ENCODE data around the gene SP7.

SP7 gene

GRCh38 chr12:53313996-53314395 is 22.2 kb downstream of the SP7 start:
- Histone ChIP-seq H4K20me1 (ENCODE audit: insufficient read depth, low read length, poor library complexity, severe bottlenecking) (no peaks in the 10 kb centered on the region), H3F3A (ENCODE audit: low read depth) (no peaks in the 10 kb centered on the region), H3K4me2 (ENCODE audit: low read depth, low read length, poor library complexity, severe bottlenecking) (no peak overlapping the region), H3K9ac (ENCODE audit: low read depth, low read length, poor library complexity, severe bottlenecking) (no peak overlapping the region), H3K79me2 (ENCODE audit: insufficient read depth, low read length) (no peaks in the 10 kb centered on the region; the same call in 1 of the 2 replicates), H2AFZ (ENCODE audit: low read length) (no peak overlapping the region), H3K9me3 (ENCODE audit: insufficient read depth, low read depth, low read length) (no peaks in the 10 kb centered on the region), H3K4me3 (ENCODE audit: low read length, poor library complexity, severe bottlenecking) (no peak overlapping the region), H3K4me1 (ENCODE audit: insufficient read depth, low read length, poor library complexity, severe bottlenecking) (no peaks in the 10 kb centered on the region), H3K27me3 (ENCODE audit: insufficient read depth, low read length, poor library complexity, severe bottlenecking) (no peaks in the 10 kb centered on the region), H3K36me3 (ENCODE audit: insufficient read depth, low read length) (peaks cover 14% of the 10 kb centered on the region; the same call in 1 of the 2 replicates), H3K9me2 (replicated peaks; ENCODE audit: low read depth, low read length) (no peaks in the 10 kb centered on the region)
- TF ChIP-seq CTCF (conservative IDR thresholded peaks at IDR 0.05; ENCODE audit: low read length) (no peak), EZH2phosphoT487 (IDR thresholded peaks at IDR 0.05; ENCODE audit: borderline replicate concordance) (no peak)

GRCh38 chr12:53308276-53308675 is 27.9 kb downstream of the SP7 start:
- Histone ChIP-seq H3K4me1 (ENCODE audit: insufficient read depth, low read length, poor library complexity, severe bottlenecking) (no peaks in the 10 kb centered on the region), H2AFZ (ENCODE audit: low read length) (no peak overlapping the region), H3F3A (ENCODE audit: low read depth) (no peaks in the 10 kb centered on the region), H3K4me2 (ENCODE audit: low read depth, low read length, poor library complexity, severe bottlenecking) (no peak overlapping the region), H3K9me3 (ENCODE audit: insufficient read depth, low read depth, low read length) (no peaks in the 10 kb centered on the region), H3K4me3 (ENCODE audit: low read length, poor library complexity, severe bottlenecking) (no peak overlapping the region), H3K9ac (ENCODE audit: low read depth, low read length, poor library complexity, severe bottlenecking) (no peak overlapping the region), H3K36me3 (ENCODE audit: insufficient read depth, low read length) (peaks cover 35% of the 10 kb centered on the region; the same call in 1 of the 2 replicates), H3K27me3 (ENCODE audit: insufficient read depth, low read length, poor library complexity, severe bottlenecking) (no peaks in the 10 kb centered on the region), H4K20me1 (ENCODE audit: insufficient read depth, low read length, poor library complexity, severe bottlenecking) (no peaks in the 10 kb centered on the region), H3K79me2 (ENCODE audit: insufficient read depth, low read length) (no peaks in the 10 kb centered on the region), H3K9me2 (replicated peaks; ENCODE audit: low read depth, low read length) (no peaks in the 10 kb centered on the region)
- TF ChIP-seq CTCF (conservative IDR thresholded peaks at IDR 0.05; ENCODE audit: low read length), result no peak
- TF ChIP-seq EZH2phosphoT487 (IDR thresholded peaks at IDR 0.05; ENCODE audit: borderline replicate concordance), result no peak

- no peaks in the 10 kb centered on the region for H3K9me2 ChIP-seq (replicated peaks; ENCODE audit: low read depth, low read length)
- H3K9me3 ChIP-seq (ENCODE audit: insufficient read depth, low read depth, low read length), result no peaks in the 10 kb centered on the region
- peaks cover 35% of the 10 kb centered on the region; the same call in 1 of the 2 replicates for H3K36me3 ChIP-seq (ENCODE audit: insufficient read depth, low read length)
- no peak overlapping the region for H3K9ac ChIP-seq (ENCODE audit: low read depth, low read length, poor library complexity, severe bottlenecking)
- H3F3A ChIP-seq (ENCODE audit: low read depth), result no peaks in the 10 kb centered on the region
- no peaks in the 10 kb centered on the region for H4K20me1 ChIP-seq (ENCODE audit: insufficient read depth, low read length, poor library complexity, severe bottlenecking)
- no peak overlapping the region for H3K4me3 ChIP-seq (ENCODE audit: low read length, poor library complexity, severe bottlenecking)
- H3K4me1 ChIP-seq (ENCODE audit: insufficient read depth, low read length, poor library complexity, severe bottlenecking), result no peaks in the 10 kb centered on the region
- H3K27me3 ChIP-seq (ENCODE audit: insufficient read depth, low read length, poor library complexity, severe bottlenecking), result no peaks in the 10 kb centered on the region
- H3K79me2 ChIP-seq (ENCODE audit: insufficient read depth, low read length), result no peaks in the 10 kb centered on the region; the same call in 1 of the 2 replicates
- no peak overlapping the region for H3K4me2 ChIP-seq (ENCODE audit: low read depth, low read length, poor library complexity, severe bottlenecking)
- no peak for TF ChIP-seq EZH2phosphoT487 (IDR thresholded peaks at IDR 0.05; ENCODE audit: borderline replicate concordance)
- no peak for TF ChIP-seq CTCF (conservative IDR thresholded peaks at IDR 0.05; ENCODE audit: low read length)
- H2AFZ ChIP-seq (ENCODE audit: low read length), result no peak overlapping the region
These were observed 29.3 kb downstream of the SP7 start for GRCh38 chr12:53306826-53307225.

Measured in Loucy (cell line).